Measurements from ENCODE around the gene VPS37B. TPM values are rescaled to one million over a fixed set of nuclear protein-coding genes. Genes with fewer than 3 reads are reported as not detected.

Gene VPS37B
- total RNA-seq, 2 experiments from 2014 or later, result 97.7 to 104 TPM

- Mint-ChIP-seq H3K27me3 (no peaks in the 10 kb centered on the region), H3K27ac (peak overlapping the region; percentile 94), H3K4me3 (peak overlapping the region; percentile 97), H3K9me3 (no peaks in the 10 kb centered on the region), H3K36me3 (ENCODE audit: low read depth) (peaks cover 28% of the 10 kb centered on the region), H3K4me1 (ENCODE audit: low read depth) (peaks cover 50% of the 10 kb centered on the region)
- ChIA-PET CTCF (interaction anchor here (1.0 kb wide), 1 partner anchor 77 kb away, joined by 4 read pairs; no protein-coding TSS in a partner anchor), POLR2A (interaction anchor here (0.6 to 2.7 kb wide), 31 partner anchors 8 to 549 kb away, joined by 3 to 22 read pairs (median 5); partner anchors contain the start of genes ABCB9, DENR, MPHOSPH9 and MTRFR)
- H3K36me3 ChIP-seq (ENCODE audit: insufficient read depth, low read length), result no peaks in the 10 kb centered on the region
- no peaks in the 10 kb centered on the region for H3K27me3 ChIP-seq (ENCODE audit: control insufficient read depth in 1 of 2, insufficient read depth in 2 of 2, low read length in 2 of 2)
- peak overlapping the region; percentile 52 to 75 for H3K27ac ChIP-seq (ENCODE audit: low read depth in 1 of 2, low read length in 2 of 2)
- no peaks in the 10 kb centered on the region for H3K9me3 ChIP-seq (ENCODE audit: control insufficient read depth in 1 of 2, insufficient read depth in 1 of 2, low read length in 2 of 2)
- no peak for TF ChIP-seq CTCF (IDR thresholded peaks at IDR 0.05)
- intact Hi-C loops (cut with DNase I, micrococcal nuclease), result loop anchor here (1.0 to 5.0 kb wide), 4 partner anchors 43 to 63 kb away; partner anchors contain the start of gene CCDC62 (in 1 of the 2)
- DNase-seq (peak; percentile 38 to 78 (median 62)), ATAC-seq (ENCODE audit: poor library complexity) (peak; percentile 64)
- peak overlapping the region; percentile 90 for H3K4me3 ChIP-seq (ENCODE audit: low read length)
- peaks cover 24% of the 10 kb centered on the region for H3K4me1 ChIP-seq (ENCODE audit: insufficient read depth, low read length)
These were observed 59.6 kb downstream of the VPS37B start for GRCh38 chr12:122836027-122836921.

- no peaks in the 10 kb centered on the region for H3K9me3 Mint-ChIP-seq
- Histone ChIP-seq H3K4me1 (ENCODE audit: insufficient read depth, low read length) (peaks cover 24% of the 10 kb centered on the region), H3K36me3 (ENCODE audit: insufficient read depth, low read length) (no peaks in the 10 kb centered on the region), H3K4me3 (ENCODE audit: low read length) (peak overlapping the region; percentile 90), H3K9me3 (ENCODE audit: control insufficient read depth in 1 of 2, insufficient read depth in 1 of 2, low read length in 2 of 2) (no peaks in the 10 kb centered on the region), H3K27me3 (ENCODE audit: control insufficient read depth in 1 of 2, insufficient read depth in 2 of 2, low read length in 2 of 2) (no peaks in the 10 kb centered on the region), H3K27ac (ENCODE audit: low read depth in 1 of 2, low read length in 2 of 2) (peak overlapping the region in 1 of 2 donors; percentile 75)
- no peaks in the 10 kb centered on the region for H3K27me3 Mint-ChIP-seq
- ATAC-seq (ENCODE audit: poor library complexity) (peak; percentile 22), DNase-seq (peak in 7 of 14 experiments; percentile 20 to 60 (median 37))
- H3K36me3 Mint-ChIP-seq (ENCODE audit: low read depth), result peaks cover 28% of the 10 kb centered on the region
- CTCF ChIA-PET, result interaction anchor here (1.0 kb wide), 1 partner anchor 77 kb away, joined by 4 read pairs; no protein-coding TSS in a partner anchor
- intact Hi-C loops (cut with DNase I, micrococcal nuclease), result loop anchor here (1.0 to 5.0 kb wide), 4 partner anchors 42 to 63 kb away; partner anchors contain the start of gene CCDC62 (in 1 of the 2)
- peak overlapping the region; percentile 97 for H3K4me3 Mint-ChIP-seq
- peaks cover 48% of the 10 kb centered on the region for H3K4me1 Mint-ChIP-seq (ENCODE audit: low read depth)
- peak overlapping the region; percentile 94 for H3K27ac Mint-ChIP-seq
- TF ChIP-seq CTCF (IDR thresholded peaks at IDR 0.05), result no peak
- POLR2A ChIA-PET, result interaction anchor here (0.5 to 2.7 kb wide), 24 partner anchors 9 to 569 kb away, joined by 3 to 22 read pairs (median 6); partner anchors contain the start of genes ABCB9, DENR, MPHOSPH9 and MTRFR
These were observed 60.2 kb downstream of the VPS37B start for GRCh38 chr12:122835750-122836026.

- H3K27ac ChIP-seq (ENCODE audit: low read depth in 1 of 2, low read length in 2 of 2), result peak within 1 kb of the TSS; percentile 52 to 75
- peak within 1 kb of the TSS; percentile 90 for H3K4me3 ChIP-seq (ENCODE audit: low read length)
- no peak for TF ChIP-seq CTCF (IDR thresholded peaks at IDR 0.05)
- H3K4me3 Mint-ChIP-seq, result peak within 1 kb of the TSS; percentile 98
- CTCF ChIA-PET, result interaction anchor here (0.9 to 1.0 kb wide), 2 partner anchors 11 to 76 kb away, joined by 3 to 4 read pairs; no protein-coding TSS in a partner anchor
- peaks cover 42% of the 10 kb centered on the region for H3K4me1 Mint-ChIP-seq (ENCODE audit: low read depth)
- H3K9me3 Mint-ChIP-seq, result no peaks in the 10 kb centered on the region
- intact Hi-C loops (cut with DNase I, micrococcal nuclease), result loop anchor here in 1 of 2 experiments (5.0 kb wide), 1 partner anchor 43 kb away; no protein-coding TSS in a partner anchor
- peak within 1 kb of the TSS; percentile 94 for H3K27ac Mint-ChIP-seq
- H3K36me3 ChIP-seq (ENCODE audit: insufficient read depth, low read length), result no peaks in the 10 kb centered on the region
- POLR2A ChIA-PET, result interaction anchor here (0.5 to 2.7 kb wide), 17 partner anchors 9 to 568 kb away, joined by 3 to 22 read pairs (median 8); partner anchors contain the start of genes ABCB9, DENR, MPHOSPH9 and MTRFR
- ATAC-seq (ENCODE audit: poor library complexity) (peak; percentile 46), DNase-seq (peak; percentile 35 to 83 (median 57))
- H3K36me3 Mint-ChIP-seq (ENCODE audit: low read depth), result peaks cover 23% of the 10 kb centered on the region
- no peaks in the 10 kb centered on the region for H3K9me3 ChIP-seq (ENCODE audit: control insufficient read depth in 1 of 2, insufficient read depth in 1 of 2, low read length in 2 of 2)
- no peaks in the 10 kb centered on the region for H3K27me3 Mint-ChIP-seq
- peaks cover 24% of the 10 kb centered on the region for H3K4me1 ChIP-seq (ENCODE audit: insufficient read depth, low read length)
- no peaks in the 10 kb centered on the region for H3K27me3 ChIP-seq (ENCODE audit: control insufficient read depth in 1 of 2, insufficient read depth in 2 of 2, low read length in 2 of 2)
These were observed 60.8 kb downstream of the VPS37B start, which contains the start of gene HIP1R for GRCh38 chr12:122834921-122835749. Gene HIP1R (plus strand): TSS chr12:122835457. CDS start chr12:122835551, 94 bp downstream.

All from CD4-positive, alpha-beta T cell (primary cell).